ENCODE results near the gene NGEF. TPM values are rescaled to one million over a fixed set of nuclear protein-coding genes. Genes with fewer than 3 reads are reported as not detected.
"Not testable (repeated sequence)": the region's sequence is repeated elsewhere in the genome, so short reads cannot be mapped to it uniquely, and the experiment has no call there.

Gene NGEF
- total RNA-seq, 1 experiment from 2014 or later: 13.8 TPM

DNA sequence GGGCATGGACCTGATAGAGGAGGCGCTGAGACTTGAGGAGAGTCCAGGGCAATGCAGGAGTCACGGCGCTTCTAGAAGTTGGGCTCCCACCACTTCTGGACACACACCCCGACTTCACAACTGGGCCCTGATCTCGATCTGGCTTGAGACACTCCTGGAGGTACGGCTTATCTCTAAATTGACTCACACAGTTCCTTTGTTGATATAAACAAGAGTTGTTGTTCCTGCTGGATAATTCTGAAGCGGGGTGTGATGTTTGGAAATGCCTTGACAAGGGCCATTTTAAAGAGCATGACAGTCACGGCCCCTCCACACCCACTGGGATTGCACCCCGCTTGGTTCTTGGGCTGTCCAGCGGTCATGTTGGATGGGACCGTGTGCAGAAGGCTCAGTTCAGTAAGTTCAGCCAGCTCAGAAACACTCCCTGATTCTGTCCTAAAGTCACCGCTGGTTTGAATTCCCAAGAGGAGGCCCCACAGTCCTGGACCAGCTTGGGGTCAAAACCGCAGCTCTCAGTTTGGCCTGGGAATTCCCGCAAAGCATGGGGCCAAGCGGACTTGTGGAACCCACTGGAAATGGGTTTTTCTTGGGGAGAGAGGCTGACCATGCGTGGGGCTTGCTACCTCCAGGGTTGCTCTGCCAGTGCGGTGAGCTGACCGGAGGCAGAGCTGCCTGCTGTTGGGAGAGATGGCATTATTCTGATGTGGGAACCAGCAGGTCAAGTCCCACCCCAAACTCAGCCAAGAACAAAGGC, 10.1 kb upstream of the NGEF start:
- Histone ChIP-seq H3K36me3 (no peaks in the 10 kb centered on the region), H3K4me1 (replicated peaks) (peaks cover 13% of the 10 kb centered on the region), H3K27ac (no peak overlapping the region), H3K9me3 (replicated peaks) (no peaks in the 10 kb centered on the region), H3K27me3 (replicated peaks) (no peaks in the 10 kb centered on the region), H3K4me3 (no peak overlapping the region)
- DNase-seq (ENCODE audit: low read depth in 1 of 2, low spot score in 2 of 2): no peak

DNA sequence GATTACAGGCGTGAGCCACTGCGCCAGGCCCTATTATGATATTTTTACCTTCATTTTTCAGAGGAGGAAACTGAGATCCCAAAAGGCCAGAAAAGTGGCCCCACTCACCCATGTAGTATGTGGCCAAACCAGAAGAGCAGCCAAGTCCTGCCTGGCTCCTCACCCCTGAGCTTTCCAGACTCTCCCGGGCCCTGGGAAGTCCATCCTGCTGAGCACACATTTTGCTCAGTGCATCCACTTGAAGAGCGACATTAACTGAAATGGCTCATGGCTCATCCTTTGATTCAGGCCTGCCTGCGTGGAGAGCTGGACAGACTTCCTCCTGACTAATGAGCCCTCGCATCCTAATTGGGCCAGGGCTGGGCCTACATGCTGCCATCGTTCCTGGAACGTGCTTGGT, 9.5 kb upstream of the NGEF start:
- Histone ChIP-seq H3K27me3 (replicated peaks) (no peaks in the 10 kb centered on the region), H3K27ac (no peak overlapping the region), H3K4me3 (no peak overlapping the region), H3K9me3 (replicated peaks) (no peaks in the 10 kb centered on the region), H3K36me3 (no peaks in the 10 kb centered on the region), H3K4me1 (replicated peaks) (peaks cover 13% of the 10 kb centered on the region)
- no peak for DNase-seq (ENCODE audit: low read depth in 1 of 2, low spot score in 2 of 2)

DNA sequence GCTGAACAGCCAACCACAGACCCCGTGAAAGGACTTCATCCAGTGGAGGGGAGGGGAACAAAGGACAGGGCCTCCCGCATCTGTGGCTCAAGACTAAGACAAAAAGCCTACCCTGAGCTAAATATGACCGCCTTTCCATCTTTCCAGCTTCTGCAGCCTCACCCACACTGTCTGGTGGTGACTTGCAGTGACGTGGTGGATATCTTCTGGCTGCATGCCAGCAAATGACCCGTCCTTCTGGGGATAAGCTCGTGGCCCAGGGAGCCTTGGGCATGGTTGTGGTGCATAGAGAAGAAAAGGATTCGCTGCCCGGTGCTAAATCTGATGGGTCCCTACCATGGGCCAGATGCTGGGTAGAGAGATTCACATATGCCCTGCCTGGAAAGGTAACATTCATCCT, 8.7 kb upstream of the NGEF start:
- no peak overlapping the region for H3K4me3 ChIP-seq
- H3K9me3 ChIP-seq (replicated peaks): no peaks in the 10 kb centered on the region
- H3K4me1 ChIP-seq (replicated peaks): peaks cover 11% of the 10 kb centered on the region
- no peak for DNase-seq (ENCODE audit: low read depth in 1 of 2, low spot score in 2 of 2)
- H3K36me3 ChIP-seq: no peaks in the 10 kb centered on the region
- no peak overlapping the region for H3K27ac ChIP-seq
- no peaks in the 10 kb centered on the region for H3K27me3 ChIP-seq (replicated peaks)

DNA sequence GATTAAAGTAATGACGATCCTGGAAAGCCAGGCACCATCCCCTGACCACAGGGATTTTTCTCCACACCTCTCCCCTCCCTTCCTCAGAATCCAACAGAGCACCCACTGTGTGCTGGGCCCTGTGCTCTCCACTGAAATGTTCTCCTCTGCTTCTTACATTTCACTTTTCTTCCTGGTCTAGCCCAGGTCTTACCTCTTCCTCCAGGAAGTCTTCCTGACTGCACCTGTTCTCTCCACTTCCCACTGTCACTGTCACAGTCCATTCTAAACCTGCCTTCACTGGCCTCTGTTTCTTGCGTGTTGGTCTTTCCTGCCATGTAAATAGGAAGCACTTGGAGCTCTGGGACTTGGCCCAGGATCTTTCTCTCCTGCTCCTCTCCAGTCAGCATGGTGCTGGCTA, 7.4 kb upstream of the NGEF start:
- H3K27ac ChIP-seq: no peak overlapping the region
- H3K27me3 ChIP-seq (replicated peaks): no peaks in the 10 kb centered on the region
- no peak overlapping the region for H3K4me3 ChIP-seq
- DNase-seq (ENCODE audit: low read depth in 1 of 2, low spot score in 2 of 2): no peak
- H3K36me3 ChIP-seq: no peaks in the 10 kb centered on the region
- no peaks in the 10 kb centered on the region for H3K9me3 ChIP-seq (replicated peaks)
- H3K4me1 ChIP-seq (replicated peaks): no peaks in the 10 kb centered on the region

DNA sequence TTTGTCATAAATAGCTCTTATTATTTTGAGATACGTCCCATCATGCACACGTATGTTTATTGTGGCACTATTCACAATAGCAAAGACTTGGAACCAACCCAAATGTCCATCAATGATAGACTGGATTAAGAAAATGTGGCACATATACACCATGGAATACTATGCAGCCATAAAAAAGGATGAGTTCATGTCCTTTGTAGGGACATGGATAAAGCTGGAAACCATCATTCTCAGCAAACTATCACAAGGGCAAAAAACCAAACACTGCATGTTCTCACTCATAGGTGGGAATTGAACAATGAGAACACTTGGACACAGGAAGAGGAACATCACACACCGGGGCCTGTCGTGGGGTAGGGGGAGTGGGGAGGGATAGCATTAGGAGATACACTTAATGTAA, 6.6 kb upstream of the NGEF start:
- not testable (repeated sequence) for H3K4me1 ChIP-seq (replicated peaks); H3K27ac ChIP-seq; H3K27me3 ChIP-seq (replicated peaks); H3K9me3 ChIP-seq (replicated peaks); DNase-seq (ENCODE audit: low read depth in 1 of 2, low spot score in 2 of 2); H3K36me3 ChIP-seq; H3K4me3 ChIP-seq

DNA sequence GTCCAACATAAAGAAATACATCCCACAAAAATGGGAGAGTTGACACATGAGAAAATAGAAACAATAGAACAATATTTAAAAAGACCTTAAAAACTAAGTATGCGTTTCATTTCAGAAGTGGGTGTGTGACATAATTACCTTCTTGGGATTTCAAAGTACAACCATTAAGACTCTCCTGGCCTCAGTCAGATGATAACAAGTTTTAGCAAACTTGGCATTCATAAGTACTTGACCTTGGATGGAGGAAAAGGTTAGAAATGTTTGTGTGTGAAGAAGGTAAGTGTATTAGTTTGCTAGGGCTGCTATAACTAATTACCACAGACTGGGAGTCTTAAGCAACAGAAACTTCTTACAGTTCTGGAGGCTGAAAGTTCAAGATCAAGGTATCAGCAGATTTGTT, 4.9 kb upstream of the NGEF start:
- Histone ChIP-seq H3K27me3 (replicated peaks) (no peaks in the 10 kb centered on the region), H3K27ac (no peak overlapping the region), H3K4me3 (no peak overlapping the region), H3K4me1 (replicated peaks) (no peaks in the 10 kb centered on the region), H3K9me3 (replicated peaks) (no peaks in the 10 kb centered on the region), H3K36me3 (no peaks in the 10 kb centered on the region)
- no peak for DNase-seq (ENCODE audit: low read depth in 1 of 2, low spot score in 2 of 2)

DNA sequence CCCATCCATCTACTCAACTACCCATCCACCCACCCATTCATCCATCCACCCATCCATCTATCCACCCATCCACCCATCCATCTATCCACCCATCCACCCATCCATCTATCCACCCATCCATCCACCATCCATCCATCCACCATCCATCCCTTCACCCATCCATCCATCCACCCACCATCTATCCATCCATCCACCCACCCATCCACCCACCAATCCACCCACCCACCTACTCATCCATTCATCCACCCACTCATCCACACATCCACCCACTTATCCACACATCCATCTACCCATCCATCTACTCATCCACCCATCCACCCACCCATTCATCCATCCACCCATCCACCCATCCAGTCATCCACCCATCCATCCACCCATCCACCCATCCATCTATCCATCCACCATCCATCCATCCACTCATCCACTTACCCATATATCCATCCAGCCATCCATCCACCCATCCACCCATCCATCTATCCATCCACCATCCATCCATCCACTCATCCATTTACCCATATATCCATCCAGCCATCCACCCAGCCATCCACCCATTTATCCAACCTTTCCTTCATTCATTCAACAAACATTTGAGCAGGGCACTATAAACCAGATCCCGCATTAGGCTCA, 2.1 kb upstream of the NGEF start:
- H3K4me3 ChIP-seq: no peak overlapping the region
- no peaks in the 10 kb centered on the region for H3K9me3 ChIP-seq (replicated peaks)
- no peaks in the 10 kb centered on the region for H3K4me1 ChIP-seq (replicated peaks)
- no peaks in the 10 kb centered on the region for H3K36me3 ChIP-seq
- DNase-seq (ENCODE audit: low read depth in 1 of 2, low spot score in 2 of 2): peak in 1 of 2 experiments; percentile 20
- H3K27ac ChIP-seq: no peak overlapping the region
- H3K27me3 ChIP-seq (replicated peaks): no peaks in the 10 kb centered on the region

DNA sequence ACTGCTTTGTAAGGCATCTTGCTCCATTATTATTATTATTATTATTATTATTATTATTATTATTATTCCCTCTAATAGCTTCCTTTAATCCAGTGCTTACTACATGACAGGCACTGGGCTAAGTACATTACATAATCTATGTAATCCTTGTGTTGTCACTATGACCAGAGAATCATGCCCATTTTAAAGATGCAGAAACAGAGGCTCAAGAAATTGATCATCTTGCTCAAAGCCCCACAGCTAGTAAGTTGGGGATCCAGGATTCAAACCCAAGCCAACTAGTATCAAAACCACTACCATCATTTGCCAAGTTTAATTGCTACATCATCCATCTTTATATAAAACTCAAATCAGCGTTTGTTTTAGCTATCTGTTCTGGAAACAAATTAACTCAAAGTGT, 594 bp upstream of the NGEF start:
- no peak for DNase-seq (ENCODE audit: low read depth in 1 of 2, low spot score in 2 of 2)
- no peaks in the 10 kb centered on the region for H3K27me3 ChIP-seq (replicated peaks)
- H3K36me3 ChIP-seq: no peaks in the 10 kb centered on the region
- no peaks in the 10 kb centered on the region for H3K4me1 ChIP-seq (replicated peaks)
- H3K27ac ChIP-seq: no peak overlapping the region
- H3K4me3 ChIP-seq: no peak overlapping the region
- H3K9me3 ChIP-seq (replicated peaks): no peaks in the 10 kb centered on the region

DNA sequence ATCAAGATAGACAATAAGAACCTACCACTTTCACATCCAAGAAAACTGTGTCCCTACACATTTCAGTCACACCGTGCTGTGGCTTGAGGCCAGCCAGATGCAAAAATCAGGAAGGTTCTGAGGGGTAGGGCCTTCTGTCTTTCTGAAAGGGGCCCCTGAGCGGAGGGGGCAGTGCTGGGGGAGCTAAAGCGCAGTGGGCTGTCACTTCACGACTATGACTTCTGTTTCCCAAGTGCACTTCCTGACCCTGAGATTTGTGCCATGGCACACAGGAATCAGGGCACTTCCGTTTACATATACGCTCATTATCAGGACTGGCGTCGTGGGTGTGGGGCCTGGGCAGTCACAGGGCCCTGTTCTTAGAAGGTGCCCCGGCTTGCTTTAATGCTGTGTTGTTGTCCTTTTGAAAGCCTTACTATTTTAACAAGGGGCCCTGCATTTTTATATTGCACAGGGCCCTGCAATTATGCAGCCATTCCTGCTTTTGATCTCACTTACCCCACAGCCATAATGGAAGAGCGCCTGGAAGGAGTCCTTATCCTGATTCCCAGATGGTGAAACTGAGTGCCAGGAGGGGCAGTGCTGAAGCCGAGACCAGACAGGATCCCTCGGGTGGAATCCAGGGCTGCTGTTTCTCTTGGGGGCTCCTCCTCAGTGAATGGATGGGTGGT, 620 bp downstream of the NGEF start:
- Histone ChIP-seq H3K4me3 (no peak overlapping the region), H3K27ac (no peak overlapping the region), H3K36me3 (no peaks in the 10 kb centered on the region), H3K27me3 (replicated peaks) (no peaks in the 10 kb centered on the region), H3K4me1 (replicated peaks) (no peaks in the 10 kb centered on the region), H3K9me3 (replicated peaks) (no peaks in the 10 kb centered on the region)
- DNase-seq (ENCODE audit: low read depth in 1 of 2, low spot score in 2 of 2): peak in 1 of 2 experiments; percentile 19

DNA sequence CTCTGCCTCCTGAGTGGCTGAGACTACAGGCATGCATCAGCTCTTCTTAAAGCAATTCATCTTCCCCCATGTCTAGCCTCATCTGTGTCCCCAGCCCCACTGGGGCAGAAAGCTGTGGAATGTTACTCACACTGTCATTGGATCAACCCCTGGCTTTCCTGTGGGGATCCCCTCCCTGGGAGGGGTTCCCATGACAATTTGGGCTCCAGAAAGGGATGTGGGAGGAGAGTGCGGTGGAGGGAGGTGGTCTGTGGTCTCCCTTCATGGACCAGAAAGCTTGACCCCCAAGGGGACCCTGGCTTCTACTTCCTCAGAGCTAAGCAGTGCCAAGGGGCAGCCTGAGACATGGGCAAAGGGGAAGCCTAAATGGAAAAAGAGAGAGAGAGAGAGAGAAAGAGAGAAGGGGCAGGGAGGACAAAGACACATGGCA, 1.3 kb downstream of the NGEF start:
- H3K9me3 ChIP-seq (replicated peaks): no peaks in the 10 kb centered on the region
- H3K36me3 ChIP-seq: no peaks in the 10 kb centered on the region
- DNase-seq (ENCODE audit: low read depth in 1 of 2, low spot score in 2 of 2): peak in 1 of 2 experiments; percentile 25
- H3K4me1 ChIP-seq (replicated peaks): no peaks in the 10 kb centered on the region
- H3K4me3 ChIP-seq: no peak overlapping the region
- no peaks in the 10 kb centered on the region for H3K27me3 ChIP-seq (replicated peaks)
- H3K27ac ChIP-seq: no peak overlapping the region

DNA sequence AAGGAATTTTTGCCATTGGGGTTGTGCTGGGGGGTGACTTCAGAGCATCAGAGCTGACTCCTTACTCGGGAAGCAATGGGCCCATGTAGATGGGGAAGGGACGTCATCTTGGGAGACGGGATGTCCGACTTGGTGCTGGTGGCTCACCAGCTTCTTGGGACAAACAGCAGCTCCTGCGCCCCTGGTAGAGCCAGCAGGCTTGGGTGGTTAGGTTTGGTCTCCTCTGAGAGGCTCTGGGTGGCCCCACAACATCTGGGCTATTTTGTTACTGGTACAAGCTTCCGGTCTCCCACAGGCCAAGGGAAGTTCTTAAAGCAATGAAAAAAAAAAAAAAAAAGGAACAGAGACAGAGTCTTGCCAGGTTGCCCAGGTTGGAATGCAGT, 1.8 kb downstream of the NGEF start:
- Histone ChIP-seq H3K27me3 (replicated peaks) (no peaks in the 10 kb centered on the region), H3K36me3 (no peaks in the 10 kb centered on the region), H3K9me3 (replicated peaks) (no peaks in the 10 kb centered on the region), H3K4me1 (replicated peaks) (no peaks in the 10 kb centered on the region), H3K4me3 (no peak overlapping the region), H3K27ac (no peak overlapping the region)
- DNase-seq (ENCODE audit: low read depth in 1 of 2, low spot score in 2 of 2): peak in 1 of 2 experiments; percentile 20

DNA sequence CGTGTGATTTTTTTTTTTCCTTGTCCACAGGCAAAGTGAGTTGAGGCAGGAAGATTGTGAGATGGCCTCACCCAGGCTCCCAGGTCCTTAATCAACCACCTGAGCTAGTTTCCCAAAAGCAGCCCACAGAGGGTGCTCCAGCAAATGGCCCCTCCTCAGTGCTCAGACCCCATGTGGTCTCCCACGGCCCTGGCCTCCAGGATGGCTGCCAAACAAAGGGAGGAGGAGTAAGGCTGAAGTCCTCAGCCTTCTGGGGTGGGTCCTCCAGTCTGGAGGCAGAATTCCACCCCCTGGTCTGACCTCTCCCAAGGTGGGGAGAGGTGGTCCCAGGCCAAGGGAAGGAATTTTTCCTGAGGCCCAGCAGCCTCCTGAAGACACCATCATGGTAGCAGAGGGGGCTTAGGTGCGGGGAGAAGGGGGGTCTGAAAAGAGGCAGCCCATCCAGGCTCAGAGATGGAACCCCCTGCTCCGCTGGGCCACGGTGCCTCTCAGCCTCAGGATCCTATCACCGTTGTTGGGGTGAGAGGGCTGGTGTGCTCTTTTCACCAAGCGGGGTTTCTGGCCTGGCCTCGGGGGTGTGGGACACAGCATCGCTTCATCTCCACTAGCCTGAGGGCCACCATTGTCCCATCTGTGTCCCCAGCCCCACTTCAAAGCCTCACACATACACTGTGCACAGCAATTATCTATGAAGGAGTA, 2.3 kb downstream of the NGEF start:
- DNase-seq (ENCODE audit: low read depth in 1 of 2, low spot score in 2 of 2): peak in 1 of 2 experiments; percentile 30
- H3K36me3 ChIP-seq: no peaks in the 10 kb centered on the region
- no peaks in the 10 kb centered on the region for H3K9me3 ChIP-seq (replicated peaks)
- H3K4me1 ChIP-seq (replicated peaks): no peaks in the 10 kb centered on the region
- no peak overlapping the region for H3K27ac ChIP-seq
- no peak overlapping the region for H3K4me3 ChIP-seq
- H3K27me3 ChIP-seq (replicated peaks): no peaks in the 10 kb centered on the region

DNA sequence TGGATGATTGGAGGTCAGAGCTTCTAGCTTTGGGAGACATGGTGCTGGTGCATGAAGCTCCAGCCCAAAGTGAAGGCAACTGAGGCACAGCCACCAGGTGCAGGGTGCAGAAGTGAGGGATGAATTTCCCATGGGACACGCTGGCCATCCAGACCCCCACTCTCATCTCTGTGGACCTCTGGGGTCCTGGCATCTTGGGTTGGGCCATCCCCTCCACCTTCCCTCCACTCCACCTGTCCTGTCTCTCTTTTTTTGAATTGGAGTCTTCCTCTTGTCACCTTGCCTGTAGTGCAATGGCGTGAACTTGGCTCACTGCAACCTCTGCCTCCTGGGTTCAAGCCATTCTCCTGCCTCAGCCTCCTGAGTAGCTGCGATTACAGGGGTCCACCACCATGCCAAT, 3.4 kb downstream of the NGEF start:
- Histone ChIP-seq H3K27ac (no peak overlapping the region), H3K36me3 (no peaks in the 10 kb centered on the region), H3K27me3 (replicated peaks) (no peaks in the 10 kb centered on the region), H3K9me3 (replicated peaks) (no peaks in the 10 kb centered on the region), H3K4me3 (no peak overlapping the region), H3K4me1 (replicated peaks) (no peaks in the 10 kb centered on the region)
- no peak for DNase-seq (ENCODE audit: low read depth in 1 of 2, low spot score in 2 of 2)

DNA sequence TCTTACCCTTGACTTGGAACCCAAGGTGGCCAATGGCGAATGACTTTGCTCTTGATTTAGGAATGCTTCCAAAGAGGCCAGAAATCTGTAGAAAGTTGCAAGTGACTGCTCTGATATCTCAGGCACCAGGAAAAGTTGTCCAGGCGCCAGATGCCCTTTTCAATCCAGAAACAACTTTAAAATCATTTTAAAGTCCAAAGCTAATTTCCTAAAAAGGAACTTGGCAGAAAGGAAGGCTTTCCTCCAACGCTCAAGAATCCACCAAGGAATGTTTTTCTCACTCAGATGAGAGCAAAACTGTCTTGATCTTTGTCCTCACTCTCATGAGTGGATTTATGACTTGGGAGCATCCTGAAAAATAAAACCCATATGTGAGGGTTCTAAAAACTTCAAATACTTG, 5.3 kb downstream of the NGEF start:
- DNase-seq (ENCODE audit: low read depth in 1 of 2, low spot score in 2 of 2): no peak
- no peak overlapping the region for H3K4me3 ChIP-seq
- H3K9me3 ChIP-seq (replicated peaks): no peaks in the 10 kb centered on the region
- no peak overlapping the region for H3K27ac ChIP-seq
- no peaks in the 10 kb centered on the region for H3K4me1 ChIP-seq (replicated peaks)
- H3K36me3 ChIP-seq: no peaks in the 10 kb centered on the region
- no peaks in the 10 kb centered on the region for H3K27me3 ChIP-seq (replicated peaks)

All from SJSA1 (cell line).